Retinal pigment epithelial cell (primary cell): ENCODE results near the gene YWHAB.
"Not testable (repeated sequence)": the region's sequence is repeated elsewhere in the genome, so short reads cannot be mapped to it uniquely, and the experiment has no call there.

Source experiments
- DNase-seq: peaks from one replicate; pipeline ENCODE4 v3.0.0-alpha.2; 2010; ENCODE audit warnings: low read depth
- H3K4me3 ChIP-seq: 2 replicates; pipeline ENCODE4 v1.5.1; 2011; ENCODE audit warnings: mild to moderate bottlenecking, low read length, control low read depth, moderate library complexity
- CTCF ChIP-seq: conservative IDR thresholded peaks from 2 replicates; pipeline ENCODE4 v1.5.1; 2011; ENCODE audit warnings: low read depth, low read length, control low read depth, inconsistent platforms

YWHAB gene

GRCh38 chr20:44856856-44857448 is 28.6 kb upstream of the YWHAB start:
- DNase-seq = no peak
- no peak overlapping the region for H3K4me3 ChIP-seq
- no peak for TF ChIP-seq CTCF

- TF ChIP-seq CTCF = no peak
- no peak for DNase-seq
- H3K4me3 ChIP-seq = no peak overlapping the region
These were observed 26.7 kb upstream of the YWHAB start for GRCh38 chr20:44858606-44859360.

- no peak for DNase-seq
- no peak for TF ChIP-seq CTCF
- H3K4me3 ChIP-seq = no peak overlapping the region
These were observed 23.9 kb upstream of the YWHAB start for GRCh38 chr20:44861531-44862006.

GRCh38 chr20:44862286-44862685 is 23.2 kb upstream of the YWHAB start:
- TF ChIP-seq CTCF = no peak
- DNase-seq = no peak
- no peak overlapping the region for H3K4me3 ChIP-seq

GRCh38 chr20:44863365-44864084 is 22.0 kb upstream of the YWHAB start:
- H3K4me3 ChIP-seq, DNase-seq: not testable (repeated sequence)

- H3K4me3 ChIP-seq, DNase-seq: not testable (repeated sequence)
These were observed 21.0 kb upstream of the YWHAB start for GRCh38 chr20:44864493-44864892.

GRCh38 chr20:44866703-44867335 is 18.7 kb upstream of the YWHAB start:
- TF ChIP-seq CTCF = no peak

More at GRCh38 chr20:44866703-44867335, 18.7 kb upstream of the YWHAB start:
- H3K4me3 ChIP-seq = no peak overlapping the region
- no peak for DNase-seq
